ENCODE measurements around the gene ATP10A.
"Not testable (repeated sequence)": the region's sequence is repeated elsewhere in the genome, so short reads cannot be mapped to it uniquely, and the experiment has no call there.

DNA sequence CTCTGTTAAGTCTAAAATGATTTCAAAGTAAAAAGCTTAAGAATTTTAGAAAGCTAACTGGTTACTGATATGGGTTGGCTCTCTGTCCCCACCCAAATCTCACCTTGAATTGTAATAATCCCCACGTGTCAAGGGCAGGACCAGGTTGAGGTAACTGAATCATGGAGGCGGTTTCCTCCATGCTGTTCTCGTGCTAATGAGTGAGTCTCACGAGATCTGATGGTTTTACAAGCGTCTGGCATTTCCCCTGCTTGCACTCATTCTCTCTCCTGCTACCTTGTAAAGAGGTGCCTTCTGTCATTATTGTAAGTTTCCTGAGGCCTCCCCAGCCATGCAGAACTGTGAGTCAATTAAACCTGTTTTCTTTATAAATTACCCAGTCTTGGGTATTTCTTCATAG lies 7.1 kb downstream of the ATP10A start:
- TF ChIP-seq, protein P1, sequence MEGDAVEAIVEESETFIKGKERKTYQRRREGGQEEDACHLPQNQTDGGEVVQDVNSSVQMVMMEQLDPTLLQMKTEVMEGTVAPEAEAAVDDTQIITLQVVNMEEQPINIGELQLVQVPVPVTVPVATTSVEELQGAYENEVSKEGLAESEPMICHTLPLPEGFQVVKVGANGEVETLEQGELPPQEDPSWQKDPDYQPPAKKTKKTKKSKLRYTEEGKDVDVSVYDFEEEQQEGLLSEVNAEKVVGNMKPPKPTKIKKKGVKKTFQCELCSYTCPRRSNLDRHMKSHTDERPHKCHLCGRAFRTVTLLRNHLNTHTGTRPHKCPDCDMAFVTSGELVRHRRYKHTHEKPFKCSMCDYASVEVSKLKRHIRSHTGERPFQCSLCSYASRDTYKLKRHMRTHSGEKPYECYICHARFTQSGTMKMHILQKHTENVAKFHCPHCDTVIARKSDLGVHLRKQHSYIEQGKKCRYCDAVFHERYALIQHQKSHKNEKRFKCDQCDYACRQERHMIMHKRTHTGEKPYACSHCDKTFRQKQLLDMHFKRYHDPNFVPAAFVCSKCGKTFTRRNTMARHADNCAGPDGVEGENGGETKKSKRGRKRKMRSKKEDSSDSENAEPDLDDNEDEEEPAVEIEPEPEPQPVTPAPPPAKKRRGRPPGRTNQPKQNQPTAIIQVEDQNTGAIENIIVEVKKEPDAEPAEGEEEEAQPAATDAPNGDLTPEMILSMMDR (IDR thresholded peaks at IDR 0.05) = not testable (repeated sequence)
- TF ChIP-seq, protein P2, sequence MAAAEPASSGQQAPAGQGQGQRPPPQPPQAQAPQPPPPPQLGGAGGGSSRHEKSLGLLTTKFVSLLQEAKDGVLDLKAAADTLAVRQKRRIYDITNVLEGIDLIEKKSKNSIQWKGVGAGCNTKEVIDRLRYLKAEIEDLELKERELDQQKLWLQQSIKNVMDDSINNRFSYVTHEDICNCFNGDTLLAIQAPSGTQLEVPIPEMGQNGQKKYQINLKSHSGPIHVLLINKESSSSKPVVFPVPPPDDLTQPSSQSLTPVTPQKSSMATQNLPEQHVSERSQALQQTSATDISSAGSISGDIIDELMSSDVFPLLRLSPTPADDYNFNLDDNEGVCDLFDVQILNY (CRISPR knock-in tag; IDR thresholded peaks at IDR 0.05) = not testable (repeated sequence)
- not testable (repeated sequence) for TF ChIP-seq ATF1 (CRISPR knock-in tag; IDR thresholded peaks at IDR 0.05); ESRRA (CRISPR knock-in tag; IDR thresholded peaks at IDR 0.05; ENCODE audit: borderline replicate concordance); KAT7 (CRISPR knock-in tag; IDR thresholded peaks at IDR 0.05; ENCODE audit: borderline replicate concordance); ZNF671 (CRISPR knock-in tag; IDR thresholded peaks at IDR 0.05)
- TF ChIP-seq, protein P3, sequence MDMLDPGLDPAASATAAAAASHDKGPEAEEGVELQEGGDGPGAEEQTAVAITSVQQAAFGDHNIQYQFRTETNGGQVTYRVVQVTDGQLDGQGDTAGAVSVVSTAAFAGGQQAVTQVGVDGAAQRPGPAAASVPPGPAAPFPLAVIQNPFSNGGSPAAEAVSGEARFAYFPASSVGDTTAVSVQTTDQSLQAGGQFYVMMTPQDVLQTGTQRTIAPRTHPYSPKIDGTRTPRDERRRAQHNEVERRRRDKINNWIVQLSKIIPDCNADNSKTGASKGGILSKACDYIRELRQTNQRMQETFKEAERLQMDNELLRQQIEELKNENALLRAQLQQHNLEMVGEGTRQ (CRISPR knock-in tag; IDR thresholded peaks at IDR 0.05) = not testable (repeated sequence)
- TF ChIP-seq, protein P4, sequence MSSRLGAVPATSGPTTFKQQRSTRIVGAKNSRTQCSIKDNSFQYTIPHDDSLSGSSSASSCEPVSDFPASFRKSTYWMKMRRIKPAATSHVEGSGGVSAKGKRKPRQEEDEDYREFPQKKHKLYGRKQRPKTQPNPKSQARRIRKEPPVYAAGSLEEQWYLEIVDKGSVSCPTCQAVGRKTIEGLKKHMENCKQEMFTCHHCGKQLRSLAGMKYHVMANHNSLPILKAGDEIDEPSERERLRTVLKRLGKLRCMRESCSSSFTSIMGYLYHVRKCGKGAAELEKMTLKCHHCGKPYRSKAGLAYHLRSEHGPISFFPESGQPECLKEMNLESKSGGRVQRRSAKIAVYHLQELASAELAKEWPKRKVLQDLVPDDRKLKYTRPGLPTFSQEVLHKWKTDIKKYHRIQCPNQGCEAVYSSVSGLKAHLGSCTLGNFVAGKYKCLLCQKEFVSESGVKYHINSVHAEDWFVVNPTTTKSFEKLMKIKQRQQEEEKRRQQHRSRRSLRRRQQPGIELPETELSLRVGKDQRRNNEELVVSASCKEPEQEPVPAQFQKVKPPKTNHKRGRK (CRISPR knock-in tag; IDR thresholded peaks at IDR 0.05; ENCODE audit: borderline replicate concordance) = not testable (repeated sequence)

Measured in WTC11 (cell line).